ENCODE results near the gene ABCA4. TPM values are rescaled to one million over a fixed set of nuclear protein-coding genes. Genes with fewer than 3 reads are reported as not detected.

Gene ABCA4
- polyA plus RNA-seq, 1 donor: 11.4 TPM

DNA sequence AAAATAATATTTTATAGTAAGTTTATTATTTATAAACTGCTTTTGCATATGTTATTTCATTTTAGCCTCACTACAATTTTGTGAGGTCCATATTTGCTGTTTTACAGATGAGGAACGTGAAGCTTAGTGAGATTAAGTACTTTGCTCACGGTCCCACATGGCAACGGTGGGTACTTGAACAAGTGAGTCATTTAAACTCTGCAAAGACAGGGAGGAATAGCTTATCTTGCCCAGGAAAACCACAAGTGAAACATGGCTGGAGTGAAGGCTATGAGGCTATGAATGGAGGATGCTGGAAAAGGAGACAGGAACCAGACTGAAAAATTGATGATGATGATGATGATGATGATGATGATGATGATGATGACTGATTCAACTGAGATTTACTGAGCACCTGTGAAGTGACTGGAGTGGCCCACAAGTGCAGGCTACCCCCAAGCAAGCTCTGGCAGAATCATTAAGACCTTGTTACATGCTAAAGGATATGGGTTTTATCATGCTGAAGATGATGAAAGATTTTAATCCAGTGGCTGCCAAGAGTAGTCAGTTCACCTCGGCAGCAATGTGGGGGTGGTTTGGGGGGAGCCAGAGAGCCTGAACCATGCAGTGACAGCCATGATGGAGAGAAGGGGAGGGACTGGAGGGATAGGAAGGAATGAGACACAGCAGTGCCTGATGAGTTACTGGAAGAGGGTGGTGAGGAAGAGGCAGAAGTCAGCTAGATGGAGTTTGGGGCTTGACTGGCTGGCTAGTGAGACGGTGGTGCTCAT is 1.4 kb upstream of the ABCA4 start:
- no peak for DNase-seq

DNA sequence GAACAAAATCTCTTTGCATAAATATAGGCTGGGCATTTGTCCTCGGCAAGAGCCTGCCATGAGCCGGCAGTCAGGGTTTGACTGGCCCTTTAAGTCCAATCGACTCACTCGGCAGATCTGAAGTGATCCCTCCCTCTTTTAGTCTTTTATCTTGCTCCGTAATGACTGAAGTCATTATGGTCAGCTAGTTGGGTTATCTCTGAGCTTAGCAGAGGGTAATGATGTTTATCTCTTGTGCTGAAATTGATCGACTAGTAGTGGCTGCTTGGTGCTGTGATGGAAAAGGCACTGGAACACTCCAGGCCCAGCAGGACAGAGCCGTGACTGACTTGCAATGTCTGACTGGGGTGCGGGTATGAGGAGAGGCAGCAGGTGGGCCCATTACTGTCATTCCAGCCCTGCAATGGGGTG is 468 bp upstream of the ABCA4 start:
- no peak for DNase-seq

- DNase-seq: no peak
Observed at GRCh38 chr1:94120570-94120901, 412 bp downstream of the ABCA4 start.

- DNase-seq: no peak
Observed at GRCh38 chr1:94119796-94120569, 965 bp downstream of the ABCA4 start.

- DNase-seq: no peak
Observed at GRCh38 chr1:94119306-94119705, 1.6 kb downstream of the ABCA4 start.

GRCh38 chr1:94118471-94118870 is 2.5 kb downstream of the ABCA4 start:
- no peak for DNase-seq

GRCh38 chr1:94118013-94118412 is 2.9 kb downstream of the ABCA4 start:
- DNase-seq: no peak

DNA sequence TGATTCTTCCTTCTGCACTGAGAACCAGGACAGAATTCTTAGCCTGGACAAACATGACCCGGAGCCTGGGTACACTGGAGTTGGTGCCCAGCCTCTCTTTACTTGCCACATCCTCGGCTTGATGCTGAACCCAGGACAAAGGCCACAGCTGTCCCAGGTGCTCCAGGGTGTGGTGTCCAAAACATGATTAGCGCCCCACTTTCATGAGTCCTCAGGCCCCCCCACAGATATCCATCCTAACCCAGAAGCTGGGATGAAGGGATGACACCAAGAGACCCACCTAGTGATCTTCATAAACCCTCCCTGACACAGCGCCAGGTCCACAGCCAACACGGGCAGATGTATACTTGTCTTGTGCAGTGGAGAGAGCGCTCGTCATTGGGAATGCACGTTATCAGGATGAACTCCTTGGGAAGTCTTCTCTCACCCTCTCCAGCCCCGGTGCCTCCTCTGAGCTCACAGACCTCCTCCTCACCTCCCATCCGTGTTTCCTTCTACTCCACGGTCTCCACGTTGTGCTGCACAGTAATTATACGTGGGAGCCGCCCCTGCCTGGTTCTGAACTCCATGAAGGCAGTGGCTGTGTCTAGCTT is 3.6 kb downstream of the ABCA4 start:
- no peak for DNase-seq

DNA sequence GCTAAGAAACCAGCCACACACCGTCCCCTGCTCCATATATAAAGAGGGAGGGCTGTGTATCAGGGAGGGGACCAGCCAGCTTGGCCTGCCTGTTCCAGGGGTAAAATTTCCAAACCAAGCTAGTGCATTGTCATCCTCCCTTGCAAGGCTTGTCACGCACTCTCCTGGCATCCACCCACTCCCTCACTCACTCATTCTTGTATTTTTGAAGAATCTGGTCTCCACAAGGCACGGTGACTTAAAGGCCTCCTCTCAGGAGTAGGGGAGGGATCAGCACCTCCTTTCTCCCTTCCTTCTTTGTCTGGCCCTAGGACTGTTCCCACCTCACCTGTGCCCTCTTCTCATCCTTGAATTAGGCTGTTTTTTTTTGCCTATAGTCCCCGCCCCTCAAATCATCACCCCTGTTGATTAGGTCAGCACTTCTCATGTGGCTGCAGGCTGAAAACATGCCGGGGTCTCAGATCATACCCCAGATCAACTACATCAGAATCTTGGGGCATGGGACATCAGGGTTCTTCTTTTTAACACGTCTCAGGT is 5.0 kb downstream of the ABCA4 start:
- no peak for DNase-seq

DNA sequence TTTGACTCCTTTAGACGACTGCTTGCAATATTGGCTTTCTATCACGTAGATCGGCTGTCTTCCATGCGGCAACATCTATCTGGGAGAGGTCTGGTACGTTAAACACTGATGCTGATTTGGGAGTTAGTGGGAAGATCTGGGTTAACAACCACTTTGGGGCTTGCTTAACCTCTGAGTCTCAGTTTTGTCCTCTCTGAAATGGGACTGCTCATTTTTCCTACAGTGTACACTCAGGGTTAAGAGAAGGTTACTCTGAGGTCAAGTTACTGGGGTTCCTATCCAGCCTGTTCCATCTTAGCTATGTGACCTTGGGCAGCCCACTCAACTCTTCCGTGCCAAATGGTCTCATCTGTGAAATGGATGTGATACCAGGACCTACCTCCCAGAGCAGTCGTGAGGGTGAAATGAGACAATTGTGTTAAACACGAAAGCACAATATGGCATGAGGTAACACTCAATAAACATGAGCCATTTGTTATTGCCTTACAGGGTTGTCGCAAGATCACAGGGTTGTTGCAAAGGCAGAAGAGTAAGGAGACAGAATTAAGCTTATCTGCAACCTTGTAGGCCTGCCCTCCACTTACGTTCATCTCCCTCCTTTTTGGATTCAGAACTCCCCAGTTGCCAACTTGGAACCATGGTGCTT is 5.6 kb downstream of the ABCA4 start:
- no peak for DNase-seq

GRCh38 chr1:94113589-94114226 is 7.2 kb downstream of the ABCA4 start:
- no peak for DNase-seq

GRCh38 chr1:94111879-94112278 is 9.1 kb downstream of the ABCA4 start:
- no peak for DNase-seq

- DNase-seq: no peak
Observed at GRCh38 chr1:94110946-94111740, 9.8 kb downstream of the ABCA4 start.

GRCh38 chr1:94110021-94110761 is 10.8 kb downstream of the ABCA4 start:
- DNase-seq: no peak

- DNase-seq: no peak
Observed at GRCh38 chr1:94109478-94109877, 11.5 kb downstream of the ABCA4 start.

DNA sequence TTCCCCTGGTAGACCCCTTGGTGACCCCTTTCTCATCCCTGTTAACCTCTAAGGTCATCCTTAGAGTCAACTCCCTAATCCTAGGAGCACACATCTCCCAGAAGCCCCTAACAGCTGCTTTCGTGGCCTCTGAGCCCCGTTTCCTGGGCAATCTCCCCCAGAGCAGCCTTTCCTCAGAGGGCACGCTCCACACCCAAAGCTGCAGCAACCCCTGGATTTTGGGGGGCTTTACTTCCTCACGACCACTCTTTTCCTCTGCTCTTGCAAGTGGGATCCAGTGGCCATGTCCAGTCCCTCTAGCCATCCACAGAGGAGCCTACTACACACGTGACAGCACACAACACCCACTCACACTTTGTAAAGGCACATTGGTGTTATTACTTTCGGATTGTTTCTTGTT is 13.8 kb downstream of the ABCA4 start:
- DNase-seq: no peak

DNA sequence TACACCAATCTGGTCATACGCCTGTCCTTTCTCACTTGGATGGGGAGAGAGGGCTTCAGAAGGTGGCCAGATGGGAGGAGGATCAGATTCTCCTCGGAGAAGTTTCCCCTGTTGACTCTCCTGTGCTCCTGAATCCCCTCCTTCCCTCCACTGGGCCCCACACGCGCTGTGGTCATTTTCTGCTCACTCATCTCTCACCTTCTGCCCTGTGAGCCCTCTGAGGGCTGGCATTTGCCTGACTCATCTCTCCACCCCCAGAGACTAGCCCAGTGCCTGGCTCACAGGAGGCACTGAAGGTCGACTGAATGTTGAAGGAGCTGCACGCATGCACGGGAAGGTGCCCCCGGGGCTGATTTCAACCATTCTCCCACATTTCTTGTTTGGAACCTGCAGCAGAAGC is 14.2 kb downstream of the ABCA4 start:
- DNase-seq: no peak

DNA sequence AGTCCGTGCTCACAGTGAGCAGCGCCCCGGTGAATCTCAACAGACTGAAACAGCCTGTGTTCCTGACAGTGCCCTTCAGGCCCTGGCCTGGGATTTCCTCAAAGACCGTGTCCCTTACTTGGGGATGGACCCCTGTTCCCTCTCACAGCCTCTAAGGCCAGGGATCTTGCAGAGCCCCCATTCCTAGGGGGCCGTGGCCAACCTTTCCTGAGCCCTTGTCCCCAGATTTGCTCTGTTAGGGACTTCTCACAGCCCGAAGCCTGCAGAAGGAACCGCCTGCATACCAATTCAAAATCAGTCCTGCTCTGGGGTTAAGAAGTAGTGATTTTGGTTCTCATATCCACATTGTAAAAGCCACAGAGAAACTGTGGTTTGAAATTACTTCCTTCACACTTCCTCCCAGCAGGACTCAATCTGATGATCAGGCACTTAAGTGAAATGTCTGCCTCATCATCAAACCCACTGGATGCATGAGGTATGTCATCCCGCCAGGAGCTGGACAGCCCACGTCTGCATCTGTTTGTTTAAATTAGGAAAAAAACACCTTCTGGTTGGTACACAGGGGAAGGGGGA is 14.9 kb downstream of the ABCA4 start:
- DNase-seq: no peak

DNA sequence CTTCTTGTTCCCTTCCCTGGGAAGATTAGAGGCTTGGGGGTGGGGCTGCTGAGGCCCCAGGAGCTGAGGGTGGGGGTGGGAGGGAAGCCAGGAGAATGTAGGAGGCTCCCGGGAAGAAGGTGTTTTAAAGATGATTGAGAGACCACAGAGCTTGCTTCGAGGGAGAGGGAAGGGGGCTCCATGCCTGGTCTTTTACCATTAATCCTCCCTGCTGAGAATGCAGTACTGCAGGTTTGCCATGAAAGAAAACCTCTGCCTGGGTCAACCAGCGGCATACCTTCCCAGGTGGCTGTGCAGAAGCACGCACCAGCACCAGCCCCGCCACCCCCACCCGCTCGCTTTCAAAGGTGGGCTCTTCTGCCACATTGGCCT is 15.4 kb downstream of the ABCA4 start:
- no peak for DNase-seq
